GM06990 (cell line): ENCODE measurements around the gene C5AR2.
A peak's percentile ranks its signal among the peaks of the same experiment; 100 is the strongest.
"Not testable (repeated sequence)": the region's sequence is repeated elsewhere in the genome, so short reads cannot be mapped to it uniquely, and the experiment has no call there.

ENCODE experiments used
- DNase-seq: peaks from one replicate; pipeline ENCODE4 v3.0.0-alpha.2; 2011; ENCODE audit not compliant: insufficient read length; ENCODE audit errors: extremely low read depth
- H3K27me3 ChIP-seq: replicated peaks from 2 replicates; pipeline ENCODE4 v1.6.0; 2011; ENCODE audit warnings: low read length; ENCODE audit not compliant: control insufficient read depth, insufficient read depth
- H3K36me3 ChIP-seq: 2 replicates; pipeline ENCODE4 v1.5.1; 2011; ENCODE audit warnings: low read length; ENCODE audit not compliant: control insufficient read depth, insufficient read depth
- H3K4me3 ChIP-seq: replicated peaks from 2 replicates; pipeline ENCODE4 v1.5.1; 2011; ENCODE audit warnings: low read depth, mild to moderate bottlenecking, control low read depth, low read length
- TF ChIP-seq, protein P1 (sequence below): IDR thresholded peaks from 2 replicates; pipeline ENCODE4 v1.5.1; 2011; ENCODE audit warnings: low read length, control low read depth, mild to moderate bottlenecking, inconsistent platforms; ENCODE audit not compliant: insufficient read depth, poor library complexity, severe bottlenecking

The C5AR2 gene

DNA sequence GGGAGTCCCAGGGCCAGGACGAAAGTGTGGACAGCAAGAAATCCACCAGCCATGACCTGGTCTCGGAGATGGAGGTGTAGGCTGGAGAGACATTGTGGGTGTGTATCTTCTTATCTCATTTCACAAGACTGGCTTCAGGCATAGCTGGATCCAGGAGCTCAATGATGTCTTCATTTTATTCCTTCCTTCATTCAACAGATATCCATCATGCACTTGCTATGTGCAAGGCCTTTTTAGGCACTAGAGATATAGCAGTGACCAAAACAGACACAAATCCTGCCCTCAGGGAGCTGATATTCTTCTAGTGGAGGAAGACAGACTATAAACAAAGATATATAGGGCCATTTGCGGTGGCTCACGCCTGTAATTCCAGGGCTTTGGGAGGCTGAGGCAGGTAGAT lies 9.8 kb downstream of the C5AR2 start:
- TF ChIP-seq, protein P1, sequence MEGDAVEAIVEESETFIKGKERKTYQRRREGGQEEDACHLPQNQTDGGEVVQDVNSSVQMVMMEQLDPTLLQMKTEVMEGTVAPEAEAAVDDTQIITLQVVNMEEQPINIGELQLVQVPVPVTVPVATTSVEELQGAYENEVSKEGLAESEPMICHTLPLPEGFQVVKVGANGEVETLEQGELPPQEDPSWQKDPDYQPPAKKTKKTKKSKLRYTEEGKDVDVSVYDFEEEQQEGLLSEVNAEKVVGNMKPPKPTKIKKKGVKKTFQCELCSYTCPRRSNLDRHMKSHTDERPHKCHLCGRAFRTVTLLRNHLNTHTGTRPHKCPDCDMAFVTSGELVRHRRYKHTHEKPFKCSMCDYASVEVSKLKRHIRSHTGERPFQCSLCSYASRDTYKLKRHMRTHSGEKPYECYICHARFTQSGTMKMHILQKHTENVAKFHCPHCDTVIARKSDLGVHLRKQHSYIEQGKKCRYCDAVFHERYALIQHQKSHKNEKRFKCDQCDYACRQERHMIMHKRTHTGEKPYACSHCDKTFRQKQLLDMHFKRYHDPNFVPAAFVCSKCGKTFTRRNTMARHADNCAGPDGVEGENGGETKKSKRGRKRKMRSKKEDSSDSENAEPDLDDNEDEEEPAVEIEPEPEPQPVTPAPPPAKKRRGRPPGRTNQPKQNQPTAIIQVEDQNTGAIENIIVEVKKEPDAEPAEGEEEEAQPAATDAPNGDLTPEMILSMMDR, result no peak
- H3K4me3 ChIP-seq, result no peak overlapping the region

DNA sequence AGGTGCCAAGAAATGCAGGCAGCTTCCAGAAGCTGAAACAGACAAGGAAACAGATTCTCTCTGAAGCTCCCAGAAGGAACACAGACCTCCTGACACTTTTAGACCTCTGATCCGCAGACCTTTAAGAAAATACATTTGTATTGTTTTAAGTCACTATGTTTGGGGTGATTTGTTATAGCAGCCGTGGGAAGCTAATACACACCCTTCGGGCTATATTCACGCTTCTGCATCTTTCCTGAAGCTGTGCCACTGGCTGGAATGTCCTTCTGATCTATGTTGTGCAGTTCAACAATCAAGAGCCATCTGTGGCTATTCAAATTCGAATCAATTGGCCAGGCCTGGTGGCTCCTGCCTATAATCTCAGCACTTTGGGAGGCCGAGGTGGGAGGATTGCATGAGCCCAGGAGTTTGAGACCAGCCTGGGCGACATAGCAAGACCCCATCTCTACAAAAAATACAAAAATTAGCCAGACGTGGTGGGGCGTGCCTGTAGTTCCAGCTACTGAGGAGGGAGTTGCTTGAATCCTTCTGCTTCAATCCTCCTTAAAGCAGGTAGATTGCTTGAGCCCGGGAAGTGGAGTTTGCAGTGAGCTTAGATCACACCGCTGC lies 11.3 kb downstream of the C5AR2 start:
- no peak overlapping the region for H3K4me3 ChIP-seq
- H3K27me3 ChIP-seq, result no peaks in the 10 kb centered on the region
- H3K36me3 ChIP-seq, result no peaks in the 10 kb centered on the region
- TF ChIP-seq, protein P1, result no peak
- DNase-seq, result no peak

More for the DNA sequence above, 9.8 kb downstream of the C5AR2 start:
- no peaks in the 10 kb centered on the region for H3K36me3 ChIP-seq
- DNase-seq, result no peak
- no peaks in the 10 kb centered on the region for H3K27me3 ChIP-seq

DNA sequence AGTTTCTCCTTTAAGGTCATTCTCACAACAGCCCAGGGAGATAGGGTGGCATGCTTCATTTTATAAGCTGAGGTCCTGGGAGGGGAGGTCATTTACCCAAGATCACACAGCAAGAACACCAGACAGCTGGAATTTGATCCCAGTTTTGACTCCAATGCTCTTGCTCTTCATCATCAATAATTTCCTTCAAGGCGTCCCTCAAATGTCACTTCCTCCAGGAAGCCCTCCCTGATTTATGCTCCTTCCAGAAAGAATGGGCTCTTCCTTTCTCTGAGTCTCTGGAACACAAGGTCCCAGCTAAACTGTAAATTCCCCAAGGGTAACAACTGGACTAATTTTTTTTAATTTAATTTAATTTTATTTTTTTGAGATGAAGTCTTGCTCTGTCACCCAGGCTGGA lies 12.4 kb downstream of the C5AR2 start:
- no peaks in the 10 kb centered on the region for H3K36me3 ChIP-seq
- DNase-seq, result no peak
- no peak overlapping the region for H3K4me3 ChIP-seq
- TF ChIP-seq, protein P1, result no peak
- H3K27me3 ChIP-seq, result no peaks in the 10 kb centered on the region

DNA sequence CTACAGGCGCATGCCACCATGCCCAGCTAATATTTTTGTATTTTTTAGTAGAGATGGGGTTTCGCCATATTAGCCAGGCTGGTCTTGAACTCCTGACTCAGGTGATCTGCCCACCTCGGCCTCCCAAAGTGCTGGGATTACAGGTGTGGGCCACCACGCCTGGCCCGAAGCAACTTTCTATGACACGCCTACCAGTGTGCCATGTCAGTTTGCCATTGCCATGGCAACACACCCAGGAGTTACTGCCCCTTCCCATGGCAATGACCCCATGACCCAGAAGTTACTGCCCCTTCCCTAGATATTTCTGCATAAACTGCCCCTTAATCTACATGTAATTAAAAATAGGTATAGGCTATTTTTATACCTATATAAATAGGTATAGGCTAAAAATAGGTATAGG lies 14.0 kb downstream of the C5AR2 start:
- DNase-seq, H3K36me3 ChIP-seq, H3K4me3 ChIP-seq, H3K27me3 ChIP-seq: not testable (repeated sequence)

DNA sequence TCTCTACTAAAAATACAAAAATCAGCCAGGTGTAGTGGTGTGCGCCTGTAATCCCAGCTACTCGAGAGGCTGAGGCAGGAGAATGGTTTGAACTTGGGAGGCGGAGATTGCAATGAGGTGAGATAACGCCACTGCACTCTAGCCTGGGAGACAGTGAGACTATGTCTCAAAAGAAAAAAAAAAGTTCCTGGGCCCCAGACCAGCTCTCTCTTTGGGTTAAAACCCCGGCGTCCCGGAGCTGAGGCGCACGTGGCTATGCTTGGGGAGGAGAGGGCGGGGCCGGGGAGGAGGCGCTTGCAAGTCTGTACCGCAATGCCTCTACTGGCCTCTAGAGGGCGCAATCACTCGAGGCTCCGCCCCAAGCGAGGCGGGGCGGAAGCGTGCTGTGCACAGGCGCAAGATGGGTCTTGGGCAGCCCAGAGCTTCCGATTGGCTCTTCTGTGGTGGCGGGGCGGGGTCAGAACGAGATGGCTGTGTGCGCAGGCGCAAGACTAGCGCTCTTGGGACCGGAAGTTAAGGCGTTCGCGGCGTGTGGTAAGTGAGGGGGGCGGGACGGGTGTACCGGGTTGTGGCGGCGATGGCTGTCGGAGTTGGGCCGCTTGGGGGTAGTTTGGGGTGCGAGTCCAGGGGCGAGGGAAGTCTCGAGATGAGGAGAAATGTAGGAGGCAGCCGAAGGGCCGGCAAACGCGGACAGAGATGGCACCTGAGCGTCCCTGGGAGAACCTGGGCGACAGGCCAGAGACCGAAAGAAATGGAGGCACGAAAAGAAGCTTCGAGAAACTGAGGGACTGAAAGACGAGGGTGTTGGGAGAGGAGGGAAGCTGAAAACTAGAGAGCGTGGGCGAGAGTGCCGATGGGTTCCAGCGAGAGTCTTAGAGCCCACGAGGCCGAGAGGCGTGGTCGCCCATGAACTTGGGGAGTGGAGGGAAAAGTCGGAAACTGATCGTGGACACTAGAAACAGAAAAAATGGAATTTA lies 17.1 kb downstream of the C5AR2 start, which contains the start of gene DHX34:
Gene DHX34, plus strand, starts transcription at position 497 of the 977 bp plus-strand sequence. CDS start 3,716 bp downstream, outside the sequence.
- TF ChIP-seq, protein P1, result peak; percentile 97
- peak; percentile 99 for DNase-seq
- peaks cover 5% of the 10 kb centered on the region for H3K36me3 ChIP-seq
- H3K4me3 ChIP-seq, result peak within 1 kb of the TSS; percentile 95
- H3K27me3 ChIP-seq, result no peaks in the 10 kb centered on the region

DNA sequence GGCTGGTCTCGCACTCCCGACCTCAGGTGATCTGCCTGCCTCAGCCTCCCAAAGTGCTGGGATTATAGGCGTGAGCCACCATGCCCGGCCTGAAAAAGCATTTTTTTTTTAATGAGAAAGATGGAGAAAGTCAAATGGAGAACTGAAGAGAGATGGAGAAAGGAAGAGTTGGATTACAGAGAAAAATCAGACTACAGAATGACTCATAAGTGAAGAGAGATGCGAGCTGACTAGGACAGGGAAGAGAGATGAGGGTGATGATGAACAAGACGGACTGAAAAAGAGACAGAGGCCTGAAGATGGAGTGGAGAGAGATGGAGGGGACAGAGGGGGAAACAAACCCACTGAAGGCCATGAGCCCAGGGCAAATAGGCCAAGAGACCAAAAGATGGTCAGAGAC lies 18.7 kb downstream of the C5AR2 start:
- Histone ChIP-seq H3K4me3 (no peak overlapping the region), H3K36me3 (peaks cover 10% of the 10 kb centered on the region), H3K27me3 (no peaks in the 10 kb centered on the region)
- DNase-seq, result no peak
- TF ChIP-seq, protein P1, result no peak
